ENCODE data around the gene RBMS1. TPM values are rescaled to one million over a fixed set of nuclear protein-coding genes. Genes with fewer than 3 reads are reported as not detected.
A peak's percentile ranks its signal among the peaks of the same experiment; 100 is the strongest.

RBMS1 gene
- total and polyA plus RNA-seq, 12 donors: 22.6 to 77.7 (median 59.0) TPM

DNA sequence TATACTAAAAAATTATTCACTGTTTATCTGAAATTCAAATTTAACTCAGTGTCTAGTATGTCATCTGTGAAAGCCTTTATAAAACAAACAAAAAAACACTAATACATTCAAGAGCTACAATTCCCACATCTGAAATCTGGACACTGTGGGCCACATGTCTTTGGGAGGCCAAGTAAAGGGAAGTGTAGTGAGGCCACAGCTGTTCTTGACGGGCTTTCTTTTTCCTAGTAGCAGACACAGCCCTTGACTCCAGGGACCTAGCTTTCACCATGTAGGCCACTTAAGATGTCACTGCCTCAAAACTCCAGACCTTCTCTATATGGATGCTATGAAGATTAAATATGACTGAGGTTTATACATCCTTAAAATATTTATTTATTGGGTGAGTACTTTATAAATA, 91.1 kb downstream of the RBMS1 start:
- H3K36me3 ChIP-seq: peaks cover 0 to 7% (median 0%) of the 10 kb centered on the region in 9 donors
- peak overlapping the region in 4 of 10 donors; percentile 1 to 99 (median 53) for H3K27ac ChIP-seq
- WGBS, 2 donors: 47 to 50% methylated on average over 1 of the region's 1 CpG
- TF ChIP-seq, protein P1, sequence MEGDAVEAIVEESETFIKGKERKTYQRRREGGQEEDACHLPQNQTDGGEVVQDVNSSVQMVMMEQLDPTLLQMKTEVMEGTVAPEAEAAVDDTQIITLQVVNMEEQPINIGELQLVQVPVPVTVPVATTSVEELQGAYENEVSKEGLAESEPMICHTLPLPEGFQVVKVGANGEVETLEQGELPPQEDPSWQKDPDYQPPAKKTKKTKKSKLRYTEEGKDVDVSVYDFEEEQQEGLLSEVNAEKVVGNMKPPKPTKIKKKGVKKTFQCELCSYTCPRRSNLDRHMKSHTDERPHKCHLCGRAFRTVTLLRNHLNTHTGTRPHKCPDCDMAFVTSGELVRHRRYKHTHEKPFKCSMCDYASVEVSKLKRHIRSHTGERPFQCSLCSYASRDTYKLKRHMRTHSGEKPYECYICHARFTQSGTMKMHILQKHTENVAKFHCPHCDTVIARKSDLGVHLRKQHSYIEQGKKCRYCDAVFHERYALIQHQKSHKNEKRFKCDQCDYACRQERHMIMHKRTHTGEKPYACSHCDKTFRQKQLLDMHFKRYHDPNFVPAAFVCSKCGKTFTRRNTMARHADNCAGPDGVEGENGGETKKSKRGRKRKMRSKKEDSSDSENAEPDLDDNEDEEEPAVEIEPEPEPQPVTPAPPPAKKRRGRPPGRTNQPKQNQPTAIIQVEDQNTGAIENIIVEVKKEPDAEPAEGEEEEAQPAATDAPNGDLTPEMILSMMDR (IDR thresholded peaks at IDR 0.05): no peak
- peak in 4 of 8 donors; percentile 41 to 55 (median 43) for ATAC-seq
- DNase-seq: no peak
- no peaks in the 10 kb centered on the region for H3K9me3 ChIP-seq
- intact Hi-C loops (cut with DNase I): loop anchor here in 4 of 10 donors (1.0 to 10.0 kb wide), 5 partner anchors 16 to 572 kb away; no protein-coding TSS in a partner anchor
- no peak overlapping the region for H3K4me3 ChIP-seq
- peaks cover 7 to 92% (median 88%) of the 10 kb centered on the region in 9 donors for H3K4me1 ChIP-seq
- no peaks in the 10 kb centered on the region for H3K27me3 ChIP-seq

DNA sequence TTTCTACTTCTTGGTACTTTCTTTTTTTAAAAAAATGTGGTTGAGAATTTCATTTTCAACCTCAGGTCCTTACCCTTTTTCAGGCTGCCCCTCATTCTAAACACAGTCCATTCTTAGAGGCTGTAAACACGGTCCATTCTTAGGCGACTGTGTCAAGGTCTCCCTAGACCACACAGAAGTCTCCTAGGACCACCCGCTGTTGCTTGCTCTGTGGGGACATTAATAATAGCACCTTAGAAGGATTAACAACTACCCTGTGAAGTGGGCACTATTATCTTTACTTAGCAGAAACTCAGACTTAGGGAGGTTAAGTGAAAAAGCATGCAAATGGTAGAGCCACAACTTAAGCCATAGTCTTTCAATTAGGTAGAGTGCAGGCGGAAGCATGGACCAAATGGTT, 91.7 kb downstream of the RBMS1 start:
- Histone ChIP-seq H3K36me3 (peaks cover 0 to 7% (median 0%) of the 10 kb centered on the region in 9 donors), H3K4me3 (no peak overlapping the region), H3K9me3 (no peaks in the 10 kb centered on the region), H3K4me1 (peaks cover 9 to 98% (median 94%) of the 10 kb centered on the region in 9 donors), H3K27ac (peak overlapping the region in 3 of 10 donors; percentile 1 to 99 (median 96)), H3K27me3 (no peaks in the 10 kb centered on the region)
- ATAC-seq: no peak
- TF ChIP-seq, protein P1 (IDR thresholded peaks at IDR 0.05): no peak
- WGBS, 2 donors: 93% methylated on average over 4 of the region's 4 CpGs
- intact Hi-C loops (cut with DNase I): loop anchor here in 4 of 10 donors (1.0 to 10.0 kb wide), 5 partner anchors 16 to 573 kb away; no protein-coding TSS in a partner anchor
- DNase-seq: no peak

DNA sequence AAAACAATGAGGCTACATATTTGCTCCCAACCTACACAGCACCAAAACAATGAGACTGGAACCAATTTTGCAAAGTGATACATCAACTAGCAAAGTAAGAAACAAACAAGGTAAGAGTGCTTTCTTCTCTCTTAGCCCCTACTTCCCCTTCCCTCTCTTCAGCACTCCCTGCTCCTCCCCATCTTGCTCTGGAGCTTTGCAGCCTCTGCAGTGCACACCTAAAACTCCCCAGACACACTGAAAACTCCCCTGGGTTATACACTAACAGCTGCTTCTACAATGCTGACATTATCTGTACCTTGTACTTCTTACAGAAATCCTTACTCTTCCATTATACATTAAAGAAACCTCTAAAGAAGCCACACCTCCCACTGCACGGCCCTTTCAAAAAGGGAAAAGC, 93.7 kb downstream of the RBMS1 start:
- Histone ChIP-seq H3K36me3 (peaks cover 0 to 6% (median 0%) of the 10 kb centered on the region in 9 donors), H3K4me3 (no peak overlapping the region), H3K27ac (no peak overlapping the region), H3K27me3 (no peaks in the 10 kb centered on the region), H3K4me1 (peaks cover 5 to 98% (median 89%) of the 10 kb centered on the region in 9 donors), H3K9me3 (no peaks in the 10 kb centered on the region)
- DNase-seq (no peak), ATAC-seq (no peak)
- WGBS, 2 donors: 53 to 64% methylated on average over 1 of the region's 1 CpG
- TF ChIP-seq, protein P1 (IDR thresholded peaks at IDR 0.05): no peak
- intact Hi-C loops (cut with DNase I): loop anchor here in 3 of 10 donors (5.0 to 10.0 kb wide), 4 partner anchors 45 to 575 kb away; no protein-coding TSS in a partner anchor

DNA sequence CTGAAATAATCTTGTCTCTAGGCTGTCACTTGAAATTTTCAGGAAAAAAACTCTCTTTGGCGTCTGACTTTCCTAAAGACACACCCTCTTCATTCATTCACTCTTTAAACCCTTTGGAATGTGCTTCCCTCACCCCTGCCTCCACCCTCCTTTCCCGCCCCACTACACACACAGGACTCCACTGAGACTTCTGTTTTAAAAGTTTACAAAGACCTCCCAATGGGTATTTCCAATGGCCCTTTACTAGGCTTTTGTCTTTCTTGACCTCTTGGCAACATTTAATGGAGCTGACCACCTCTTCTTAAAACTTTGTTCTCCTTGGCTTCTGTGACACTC, 96.1 kb downstream of the RBMS1 start:
- peak overlapping the region in 4 of 10 donors; percentile 12 to 65 (median 28) for H3K27ac ChIP-seq
- ATAC-seq: peak in 2 of 8 donors; percentile 47
- H3K4me3 ChIP-seq: no peak overlapping the region
- no peaks in the 10 kb centered on the region for H3K9me3 ChIP-seq
- H3K27me3 ChIP-seq: no peaks in the 10 kb centered on the region
- DNase-seq: no peak
- 14 to 26% methylated on average over 2 of the region's 2 CpGs for WGBS, 2 donors
- TF ChIP-seq, protein P1 (IDR thresholded peaks at IDR 0.05): no peak
- peaks cover 5 to 98% (median 73%) of the 10 kb centered on the region in 9 donors for H3K4me1 ChIP-seq
- no peaks in the 10 kb centered on the region for H3K36me3 ChIP-seq
- intact Hi-C loops (cut with DNase I): no loop called here
